DMS153 treated with DMSO at 0.1 percent for 48 hours (cell line): ENCODE measurements around the gene TOX4.
A peak's percentile ranks its signal among the peaks of the same experiment; 100 is the strongest.

Experiments
- DNase-seq: peaks from one replicate; lab custom pipeline; 2025; ENCODE audit not compliant: unreplicated experiment; lab: John Stamatoyannopoulos, UW

Gene TOX4

GRCh38 chr14:21501568-21501967 lies 24.6 kb downstream of the TOX4 start:
- DNase-seq = no peak

- no peak for DNase-seq
These were observed 26.4 kb downstream of the TOX4 start for GRCh38 chr14:21503376-21503775.

GRCh38 chr14:21505012-21505553 lies 28.1 kb downstream of the TOX4 start:
- no peak for DNase-seq

- DNase-seq = no peak
These were observed 29.6 kb downstream of the TOX4 start for GRCh38 chr14:21506557-21506956.

- DNase-seq = no peak
These were observed 32.6 kb downstream of the TOX4 start for GRCh38 chr14:21509432-21510143.

GRCh38 chr14:21510735-21511657 lies 34.0 kb downstream of the TOX4 start, which contains the start of gene METTL3:
Gene METTL3 (minus strand): TSS chr14:21511340. CDS start chr14:21511223, 117 bp downstream.
- DNase-seq = peak; percentile 97

- DNase-seq = no peak
These were observed 37.3 kb downstream of the TOX4 start for GRCh38 chr14:21514341-21514740.

- no peak for DNase-seq
These were observed 41.7 kb downstream of the TOX4 start for GRCh38 chr14:21518725-21519124.

GRCh38 chr14:21520767-21521166 lies 43.8 kb downstream of the TOX4 start:
- DNase-seq = no peak

GRCh38 chr14:21521501-21521900 lies 44.5 kb downstream of the TOX4 start:
- no peak for DNase-seq

GRCh38 chr14:21523203-21523602 lies 46.2 kb downstream of the TOX4 start:
- DNase-seq = no peak

GRCh38 chr14:21524575-21525490 lies 47.8 kb downstream of the TOX4 start:
- no peak for DNase-seq

GRCh38 chr14:21525571-21525961 lies 48.6 kb downstream of the TOX4 start:
- DNase-seq = no peak

- DNase-seq = peak; percentile 47
These were observed 49.1 kb downstream of the TOX4 start, which contains the start of gene SALL2 for GRCh38 chr14:21525962-21526671. Gene SALL2 (minus strand): TSS chr14:21526346. CDS start chr14:21526127, 219 bp downstream.

GRCh38 chr14:21526672-21527317 lies 49.8 kb downstream of the TOX4 start:
- peak; percentile 41 for DNase-seq

- DNase-seq = no peak
These were observed 50.3 kb downstream of the TOX4 start for GRCh38 chr14:21527318-21527679.

- DNase-seq = no peak
These were observed 51.7 kb downstream of the TOX4 start for GRCh38 chr14:21528381-21529348.

- no peak for DNase-seq
These were observed 52.5 kb downstream of the TOX4 start for GRCh38 chr14:21529515-21529914.
